Fibroblast of skin of right biceps (primary cell): ENCODE measurements around the gene HBE1.
A peak's percentile ranks its signal among the peaks of the same experiment; 100 is the strongest.
"Not testable (repeated sequence)": the region's sequence is repeated elsewhere in the genome, so short reads cannot be mapped to it uniquely, and the experiment has no call there.

ENCODE experiments used
- DNase-seq: peaks from one replicate; pipeline ENCODE4 v3.0.0-alpha.2; 2013

HBE1 gene

DNA sequence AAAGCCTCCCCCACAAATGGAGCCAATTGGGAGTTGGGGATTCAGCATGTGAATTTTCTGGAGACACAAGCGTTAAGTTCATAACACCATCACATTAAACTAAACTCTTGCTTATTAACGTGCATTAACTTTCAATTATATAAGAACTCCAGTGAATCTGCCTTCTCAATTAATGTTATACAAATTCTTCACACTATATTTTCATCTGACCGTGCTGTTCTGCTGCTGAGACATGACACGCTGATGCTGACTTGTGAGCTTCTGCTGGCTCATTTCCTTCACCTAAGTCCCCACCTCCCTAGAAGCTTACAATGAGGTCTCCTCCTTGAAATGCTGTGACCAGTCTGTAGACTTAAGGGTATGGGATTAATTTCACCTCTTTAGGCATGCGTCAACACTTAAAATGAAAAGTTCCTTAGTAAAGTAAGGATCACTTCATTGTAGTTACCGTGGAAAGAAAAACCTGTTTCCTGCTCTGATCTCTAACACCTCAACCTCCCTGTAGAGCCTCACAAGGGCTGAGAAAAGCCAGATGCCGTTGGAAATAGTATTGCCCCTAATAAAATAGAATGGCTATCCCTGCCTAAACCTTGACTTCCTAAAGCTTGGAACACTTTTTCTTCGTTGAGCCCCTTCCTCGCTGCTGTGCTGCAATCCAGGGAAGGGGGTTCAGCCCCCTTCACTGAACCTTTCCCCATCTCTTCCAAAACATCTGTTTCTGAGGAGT, 17.4 kb downstream of the HBE1 start:
- no peak for DNase-seq

DNA sequence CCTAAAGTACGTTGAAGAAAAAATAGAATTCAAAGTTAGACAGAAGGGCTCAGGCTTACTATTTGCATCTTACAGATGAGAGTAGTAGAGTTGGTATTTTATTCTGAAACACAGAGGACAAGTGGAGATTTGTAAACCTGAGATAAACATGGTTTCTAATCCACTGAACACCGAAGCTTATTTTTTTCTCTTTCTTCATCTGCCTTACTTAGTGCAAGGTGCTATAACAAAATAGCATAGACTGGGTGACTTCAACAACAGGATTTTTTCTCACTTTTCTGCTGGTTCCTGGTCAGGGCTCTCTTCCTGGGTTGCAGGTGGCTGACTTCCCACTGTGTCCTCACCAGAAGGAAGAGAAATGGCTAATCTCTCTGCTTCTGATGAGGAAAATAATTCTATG, 18.0 kb downstream of the HBE1 start:
- no peak for DNase-seq

DNA sequence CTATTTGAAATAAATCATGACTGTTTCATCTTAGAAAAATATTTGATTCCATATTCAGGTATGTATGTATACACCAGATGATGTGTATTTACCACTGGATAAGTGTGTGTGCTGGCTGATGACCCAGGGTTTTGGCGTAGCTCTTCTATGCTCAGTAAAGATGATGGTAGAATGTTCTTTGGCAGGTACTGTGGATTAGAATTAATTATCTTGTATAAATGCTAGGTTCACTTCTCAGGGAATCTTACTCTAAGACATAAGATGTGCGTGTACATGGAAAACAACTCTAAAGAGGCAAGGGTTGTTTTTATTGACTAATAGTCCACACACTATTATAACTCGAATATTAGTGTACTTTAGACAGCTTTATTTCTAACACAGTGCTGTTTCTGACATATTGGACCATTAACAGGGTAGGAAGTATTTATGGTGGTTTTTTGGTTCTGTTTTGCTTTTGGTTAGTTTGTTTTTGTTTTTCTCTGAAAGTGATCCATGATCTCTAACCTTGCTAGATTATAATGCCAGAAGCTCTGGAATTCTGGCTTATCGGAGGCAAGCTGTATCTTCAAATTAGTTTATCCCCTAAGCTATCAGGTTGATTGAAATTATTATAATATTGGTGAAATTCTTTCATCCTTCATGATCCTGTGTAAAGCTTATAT, 19.1 kb downstream of the HBE1 start:
- DNase-seq: no peak

DNA sequence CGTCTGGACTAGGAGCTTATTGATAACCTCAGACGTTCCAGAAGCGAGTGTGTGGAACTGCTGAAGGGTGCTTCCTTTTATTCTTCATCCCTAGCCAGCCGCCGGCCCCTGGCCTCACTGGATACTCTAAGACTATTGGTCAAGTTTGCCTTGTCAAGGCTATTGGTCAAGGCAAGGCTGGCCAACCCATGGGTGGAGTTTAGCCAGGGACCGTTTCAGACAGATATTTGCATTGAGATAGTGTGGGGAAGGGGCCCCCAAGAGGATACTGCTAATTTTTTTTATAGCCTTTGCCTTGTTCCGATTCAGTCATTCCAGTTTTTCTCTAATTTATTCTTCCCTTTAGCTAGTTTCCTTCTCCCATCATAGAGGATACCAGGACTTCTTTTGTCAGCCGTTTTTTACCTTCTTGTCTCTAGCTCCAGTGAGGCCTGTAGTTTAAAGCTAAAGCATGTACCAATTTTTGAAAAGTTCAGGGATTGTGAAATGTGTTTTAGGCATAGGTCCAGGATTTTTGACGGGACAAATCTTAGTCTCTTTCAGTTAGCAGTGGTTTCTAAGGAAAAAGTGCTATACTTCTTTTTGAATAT, 19.8 kb downstream of the HBE1 start, which contains the start of gene HBG1:
Gene HBG1 (minus strand): TSS at position 51 of the 590 bp plus-strand sequence. CDS start 53 bp downstream, outside the sequence.
- not testable (repeated sequence) for DNase-seq

DNA sequence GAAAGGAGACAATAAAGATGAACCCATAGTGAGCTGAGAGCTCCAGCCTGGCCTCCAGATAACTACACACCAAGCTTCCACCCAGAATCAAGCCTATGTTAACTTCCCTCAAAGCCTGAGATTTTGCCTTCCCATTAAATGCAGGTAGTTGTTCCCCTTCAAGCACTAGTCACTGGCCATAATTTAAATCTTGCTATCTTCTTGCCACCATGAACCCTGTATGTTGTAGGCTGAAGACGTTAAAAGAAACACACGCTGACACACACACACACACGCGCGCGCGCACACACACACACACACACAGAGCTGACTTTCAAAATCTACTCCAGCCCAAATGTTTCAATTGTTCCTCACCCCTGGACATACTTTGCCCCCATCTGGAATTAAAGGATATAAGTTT, 21.2 kb downstream of the HBE1 start:
- not testable (repeated sequence) for DNase-seq

DNA sequence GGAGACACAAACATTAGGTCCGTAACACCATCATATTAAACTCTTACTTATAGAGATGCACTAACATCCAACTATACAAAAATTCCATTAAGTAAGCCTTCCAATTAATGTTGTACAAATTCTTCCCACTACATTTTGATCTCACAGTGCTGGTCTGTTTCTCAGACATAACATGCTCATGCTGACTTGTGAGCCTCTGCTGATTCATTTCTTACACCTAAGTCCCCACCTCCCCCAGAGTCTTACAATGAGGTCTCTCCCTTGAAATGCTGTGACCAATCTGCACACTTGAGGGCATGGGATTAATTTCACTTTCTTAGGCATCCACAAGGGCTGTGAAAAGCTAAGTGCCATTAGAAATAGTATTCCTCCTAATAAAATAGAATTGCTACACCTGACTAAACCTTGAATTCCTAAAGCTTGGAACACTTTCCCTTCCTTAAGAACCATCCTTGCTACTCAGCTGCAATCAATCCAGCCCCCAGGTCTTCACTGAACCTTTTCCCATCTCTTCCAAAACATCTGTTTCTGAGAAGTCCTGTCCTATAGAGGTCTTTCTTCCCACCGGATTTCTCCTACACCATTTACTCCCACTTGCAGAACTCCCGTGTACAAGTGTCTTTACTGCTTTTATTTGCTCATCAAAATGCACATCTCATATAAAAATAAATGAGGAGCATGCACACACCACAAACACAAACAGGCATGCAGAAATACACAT, 22.1 kb downstream of the HBE1 start:
- peak; percentile 3 for DNase-seq

DNA sequence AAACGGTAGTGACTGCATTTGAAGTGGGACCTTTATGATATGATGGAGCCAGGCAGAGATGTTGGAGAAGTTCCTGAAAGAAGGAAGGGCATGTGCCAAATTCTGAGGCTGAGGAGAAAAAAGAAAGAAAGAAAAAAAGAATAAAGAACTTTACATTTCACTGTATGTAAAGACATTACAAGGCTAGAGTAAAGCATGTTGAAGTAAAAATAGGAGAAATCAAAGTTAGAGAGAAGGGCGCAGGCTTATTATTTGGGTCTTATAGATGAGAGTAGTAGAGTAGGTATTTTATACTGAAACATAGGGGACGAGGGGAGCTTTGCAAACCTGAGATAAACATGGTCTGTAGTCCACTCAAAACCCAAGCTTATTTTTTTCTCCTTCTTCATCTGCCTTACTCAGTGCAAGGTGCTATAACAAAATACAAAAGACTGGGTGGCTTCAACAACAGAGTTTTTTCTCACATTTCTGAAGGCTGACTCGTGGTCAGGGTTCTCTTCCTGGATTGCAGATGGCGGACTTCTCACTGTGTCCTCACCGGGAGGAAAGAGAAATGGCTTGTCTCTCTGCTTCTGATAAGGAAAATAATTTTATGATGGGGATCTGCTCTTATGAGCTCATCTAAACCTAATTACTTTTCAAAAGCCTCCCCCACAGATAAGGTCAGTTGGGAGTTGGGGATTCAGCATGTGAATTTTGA, 22.8 kb downstream of the HBE1 start:
- DNase-seq: no peak

DNA sequence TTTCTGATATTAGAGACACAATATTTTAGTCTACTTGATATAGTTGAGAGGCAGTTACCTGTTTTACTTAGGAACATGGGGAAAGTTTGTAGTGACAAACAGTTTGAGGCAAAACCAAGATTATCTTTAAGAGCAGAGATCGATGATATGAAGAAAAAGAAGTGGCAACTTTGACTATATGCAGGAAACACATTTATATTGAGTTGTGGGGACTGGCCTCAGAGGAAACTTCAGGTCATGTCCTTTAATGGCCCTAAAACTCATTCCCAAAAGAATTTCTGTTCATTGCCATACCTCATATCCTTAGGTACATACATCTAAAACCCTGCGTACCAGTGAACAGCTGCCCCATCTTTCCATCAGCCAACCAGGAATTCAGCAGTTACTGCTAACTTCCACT, 24.6 kb downstream of the HBE1 start:
- no peak for DNase-seq

DNA sequence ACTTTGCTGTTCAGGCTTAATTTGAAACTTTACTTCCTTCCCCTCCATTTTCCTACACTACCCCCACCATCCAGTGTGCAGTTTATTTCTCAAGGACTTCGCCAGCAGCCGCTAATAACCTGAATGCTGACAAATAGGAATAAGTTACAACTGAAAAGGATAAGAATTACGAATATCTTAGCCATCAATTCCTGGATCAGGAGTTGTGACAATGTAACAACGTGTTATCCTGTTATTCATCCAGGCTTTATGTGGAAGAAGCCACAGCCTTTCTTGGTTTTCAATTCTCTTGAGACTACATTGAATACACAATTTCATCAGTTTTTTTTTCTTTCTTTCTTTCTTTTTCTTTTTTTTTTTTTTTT, 25.9 kb downstream of the HBE1 start:
- no peak for DNase-seq

DNA sequence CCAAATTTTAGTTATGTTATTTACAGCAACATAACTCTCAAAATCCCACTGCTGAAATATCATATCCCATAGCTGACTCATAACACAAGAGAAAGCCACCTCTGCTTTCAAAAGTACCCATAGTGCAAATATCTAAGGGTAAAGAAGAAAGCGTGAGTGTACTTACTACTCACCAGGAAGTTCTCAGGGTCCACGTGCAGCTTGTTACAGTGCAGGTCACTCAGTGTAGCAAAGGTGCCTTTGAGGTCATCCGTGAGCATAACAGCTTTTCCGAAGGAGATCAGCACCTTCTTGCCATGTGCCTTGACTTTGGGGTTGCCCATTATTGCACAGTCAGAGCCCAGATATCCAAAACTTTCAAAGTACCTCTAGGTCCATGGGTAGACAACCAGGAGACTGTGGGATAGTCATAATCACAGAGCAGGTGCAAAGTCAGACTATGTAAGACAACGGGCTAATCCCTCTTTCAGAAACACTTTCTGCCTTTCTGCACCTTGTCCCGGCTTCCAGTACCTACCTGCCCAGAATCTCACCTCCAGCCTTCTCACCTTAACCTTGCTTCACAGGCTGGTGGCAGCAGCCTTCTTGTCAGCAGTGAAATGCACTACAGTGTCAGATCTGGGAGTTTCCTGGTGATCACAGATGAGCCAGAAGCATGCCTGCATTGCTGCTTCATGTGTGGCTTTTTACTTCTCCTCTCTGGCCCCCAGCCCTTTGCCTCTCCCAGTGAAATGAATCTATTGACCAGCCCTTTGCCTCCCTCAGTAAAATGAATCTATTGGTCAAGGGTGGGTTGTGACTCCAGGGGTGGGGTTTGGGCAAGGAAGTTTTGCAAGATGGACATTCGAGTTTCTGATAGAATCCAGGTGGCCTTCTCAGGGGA, 26.6 kb downstream of the HBE1 start:
- peak; percentile 3 for DNase-seq

DNA sequence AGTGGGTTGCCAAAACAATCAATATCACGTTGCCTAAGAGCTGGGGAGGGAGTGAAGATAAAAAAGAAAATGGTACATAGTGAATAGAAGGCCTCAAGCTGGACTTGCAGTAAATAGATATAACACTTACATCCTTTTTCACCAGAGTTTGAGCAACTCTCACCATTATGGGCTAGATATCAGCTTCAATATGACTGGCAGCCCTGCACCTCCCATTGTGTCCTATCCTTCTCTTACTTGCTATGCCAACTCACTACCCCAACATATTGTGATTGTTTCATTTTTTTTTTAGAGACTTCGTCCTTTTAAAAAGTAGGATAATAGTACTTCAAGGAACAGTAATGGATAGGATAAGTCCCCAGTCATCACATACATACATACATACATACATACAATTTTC, 27.5 kb downstream of the HBE1 start:
- DNase-seq: no peak

DNA sequence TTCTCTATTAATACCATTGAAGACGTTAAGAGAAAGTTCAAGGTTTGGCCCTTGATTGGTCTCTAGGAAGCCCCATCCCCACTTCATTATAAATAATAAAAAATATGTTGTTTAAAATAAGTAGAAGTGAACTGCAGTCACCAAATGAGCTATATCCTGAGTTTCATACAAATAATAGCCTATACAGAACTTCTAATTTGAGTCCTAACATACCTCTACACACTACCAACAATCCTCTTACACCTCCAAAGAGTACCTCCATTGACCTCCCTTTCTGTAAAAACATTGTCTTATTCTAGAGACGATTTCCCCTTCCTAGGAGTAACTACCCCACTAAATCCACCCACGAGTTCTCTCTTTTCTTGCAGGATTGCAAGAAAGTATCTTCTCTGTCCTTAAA, 28.3 kb downstream of the HBE1 start:
- no peak for DNase-seq

DNA sequence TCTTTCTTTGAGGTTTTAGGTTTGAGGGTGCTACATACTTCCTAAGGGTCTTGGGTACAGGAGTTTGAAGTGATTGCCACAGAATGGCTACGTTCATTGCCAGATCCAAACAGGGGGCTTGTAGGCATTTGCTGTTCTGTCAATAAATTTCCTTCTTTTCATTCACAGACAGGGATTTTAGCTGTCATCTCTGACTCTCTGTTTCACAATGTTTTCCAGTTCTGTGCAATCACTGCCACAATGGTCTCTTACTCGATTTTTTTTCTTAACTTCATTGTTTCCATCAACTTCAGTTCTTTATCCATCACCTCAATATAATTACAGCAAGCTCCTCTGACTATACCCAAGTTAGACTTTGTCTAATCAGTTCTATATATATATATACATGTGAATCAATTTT, 29.3 kb downstream of the HBE1 start:
- DNase-seq: no peak

DNA sequence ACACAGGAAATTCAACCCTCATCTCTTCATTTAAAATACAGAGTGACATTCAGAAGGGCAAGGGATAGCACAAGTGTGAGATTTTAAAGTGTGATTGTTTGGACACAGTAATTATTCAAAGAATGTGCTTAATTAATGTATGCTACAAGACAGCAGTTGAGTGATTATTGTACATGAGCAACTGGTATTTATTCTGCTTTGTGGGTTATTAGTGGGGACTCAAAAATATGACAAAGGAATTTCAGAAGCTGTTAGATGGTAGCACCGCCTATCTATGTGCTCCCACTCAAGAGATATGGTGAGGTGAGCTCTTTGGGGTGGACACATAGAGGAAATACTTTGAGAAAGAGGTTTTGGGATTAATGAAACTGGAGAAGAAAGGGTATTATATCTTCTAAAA, 29.7 kb downstream of the HBE1 start:
- no peak for DNase-seq

DNA sequence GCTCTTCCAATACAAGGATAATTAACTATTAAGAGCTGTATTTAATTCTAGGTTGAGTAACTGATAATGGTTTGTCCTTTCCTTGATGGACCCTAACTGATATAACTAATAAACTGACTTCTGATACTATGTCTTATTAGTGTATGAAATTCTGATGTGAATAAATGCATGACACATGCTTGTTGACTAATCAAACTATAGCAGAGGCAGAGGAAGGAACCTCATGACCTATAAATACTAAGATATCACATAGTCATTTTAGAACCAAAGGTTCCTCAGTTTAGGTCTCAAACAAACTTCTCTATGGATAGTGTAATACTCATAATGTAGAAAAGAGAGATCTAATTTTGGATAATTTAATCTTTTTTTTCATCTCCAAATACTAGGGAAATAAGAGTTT, 30.7 kb downstream of the HBE1 start:
- DNase-seq: no peak

DNA sequence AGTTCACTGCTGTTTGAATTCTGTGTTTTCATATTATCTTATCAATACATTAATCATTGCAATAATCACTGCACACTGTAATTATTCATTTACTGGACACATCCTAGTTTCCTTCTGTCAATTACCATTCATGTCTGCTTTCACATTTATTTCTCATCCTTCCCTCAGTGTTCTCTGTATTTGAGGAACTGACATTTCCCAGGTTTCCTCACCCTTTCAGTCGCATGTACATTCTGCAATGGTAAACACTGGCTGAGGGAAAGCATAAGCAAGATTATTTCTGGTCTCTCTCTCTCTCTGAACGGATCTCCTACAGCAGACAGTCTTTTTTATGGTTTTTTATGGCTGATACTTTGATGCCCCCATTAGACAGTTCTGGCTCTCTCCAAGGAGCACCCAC, 31.3 kb downstream of the HBE1 start:
- no peak for DNase-seq

DNA sequence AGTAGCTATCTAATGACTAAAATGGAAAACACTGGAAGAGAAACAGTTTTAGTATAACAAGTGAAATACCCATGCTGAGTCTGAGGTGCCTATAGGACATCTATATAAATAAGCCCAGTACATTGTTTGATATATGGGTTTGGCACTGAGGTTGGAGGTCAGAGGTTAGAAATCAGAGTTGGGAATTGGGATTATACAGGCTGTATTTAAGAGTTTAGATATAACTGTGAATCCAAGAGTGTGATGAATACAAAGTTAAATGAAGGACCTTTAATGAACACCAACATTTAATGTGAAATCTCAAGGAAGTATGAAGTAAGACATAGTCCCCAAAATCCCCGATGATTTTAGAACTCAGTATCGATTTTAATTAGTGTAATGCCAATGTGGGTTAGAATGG, 32.3 kb downstream of the HBE1 start:
- DNase-seq: no peak

DNA sequence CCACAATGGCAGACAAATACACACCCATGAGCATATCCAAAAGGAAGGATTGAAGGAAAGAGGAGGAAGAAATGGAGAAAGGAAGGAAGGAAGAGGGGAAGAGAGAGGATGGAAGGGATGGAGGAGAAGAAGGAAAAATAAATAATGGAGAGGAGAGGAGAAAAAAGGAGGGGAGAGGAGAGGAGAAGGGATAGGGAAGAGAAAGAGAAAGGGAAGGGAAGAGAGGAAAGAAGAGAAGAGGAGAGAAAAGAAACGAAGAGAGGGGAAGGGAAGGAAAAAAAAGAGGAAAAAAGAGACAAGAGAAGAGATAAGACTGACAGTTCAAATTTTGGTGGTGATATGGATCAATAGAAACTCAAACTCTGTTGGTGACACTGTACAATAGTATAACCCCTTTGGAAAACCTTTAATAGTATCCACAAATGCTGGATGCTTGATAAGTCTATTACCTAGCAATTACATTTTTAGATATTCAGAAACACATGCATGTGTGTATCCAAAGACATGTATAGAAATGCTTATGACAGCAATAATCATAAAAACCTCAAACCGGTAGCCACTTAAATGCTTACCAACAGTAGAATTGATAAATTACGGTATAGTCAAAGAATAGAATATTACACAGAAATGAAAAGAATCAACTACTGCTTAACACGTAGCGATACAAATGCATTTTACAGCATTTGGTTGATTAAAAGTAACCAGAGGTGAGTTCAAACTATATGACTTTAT, 34.2 kb downstream of the HBE1 start:
- no peak for DNase-seq

DNA sequence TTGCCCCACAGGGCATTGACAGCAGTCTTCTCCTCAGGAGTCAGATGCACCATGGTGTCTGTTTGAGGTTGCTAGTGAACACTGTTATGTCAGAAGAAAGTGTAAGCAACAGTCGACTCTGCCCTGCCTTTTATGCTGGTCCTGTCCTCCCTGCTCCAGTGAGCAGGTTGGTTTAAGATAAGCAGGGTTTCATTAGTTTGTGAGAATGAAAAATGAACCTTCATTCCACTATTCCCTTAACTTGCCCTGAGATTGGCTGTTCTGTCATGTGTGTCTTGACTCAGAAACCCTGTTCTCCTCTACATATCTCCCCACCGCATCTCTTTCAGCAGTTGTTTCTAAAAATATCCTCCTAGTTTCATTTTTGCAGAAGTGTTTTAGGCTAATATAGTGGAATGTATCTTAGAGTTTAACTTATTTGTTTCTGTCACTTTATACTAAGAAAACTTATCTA, 35.3 kb downstream of the HBE1 start, which contains the start of gene HBD:
Gene HBD (minus strand): TSS at position 103 of the 454 bp plus-strand sequence. CDS start 50 bp downstream, at position 53.
- DNase-seq: peak; percentile 10

DNA sequence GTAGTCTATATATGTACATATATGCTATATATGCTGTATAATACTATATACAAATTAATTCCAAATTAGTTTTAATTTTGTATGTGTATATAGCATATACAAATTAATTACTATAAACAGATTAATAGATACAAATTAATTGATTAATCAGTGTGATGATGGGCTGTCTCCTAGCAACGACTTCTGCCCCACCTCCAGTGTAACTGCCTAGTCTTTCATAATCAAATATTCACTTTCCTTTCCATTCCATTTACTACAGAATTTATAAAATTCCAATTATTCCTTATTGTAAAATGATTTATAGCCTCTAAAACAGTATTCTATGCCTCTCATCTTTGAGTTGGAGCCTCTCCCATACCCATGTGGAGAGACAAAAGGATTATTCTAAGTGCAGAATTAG, 36.4 kb downstream of the HBE1 start:
- no peak for DNase-seq

DNA sequence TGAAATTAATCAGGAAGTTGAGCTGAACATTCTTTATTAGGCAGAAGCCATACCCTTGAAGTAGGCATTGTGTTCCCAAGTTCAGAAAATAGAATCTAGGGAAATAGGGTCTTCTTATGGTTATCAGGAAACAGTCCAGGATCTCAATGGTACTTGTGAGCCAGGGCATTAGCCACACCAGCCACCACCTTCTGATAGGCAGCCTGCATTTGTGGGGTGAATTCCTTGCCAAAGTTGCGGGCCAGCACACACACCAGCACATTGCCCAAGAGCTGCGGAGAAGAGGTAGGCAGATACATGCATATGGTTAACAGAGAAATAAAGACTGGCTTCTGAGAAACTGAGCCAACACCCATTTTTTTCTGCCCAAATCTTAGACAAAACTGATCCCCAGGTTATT, 36.9 kb downstream of the HBE1 start:
- DNase-seq: no peak
